Measurements from ENCODE around the gene TAF1C.
"Not testable (repeated sequence)": the region's sequence is repeated elsewhere in the genome, so short reads cannot be mapped to it uniquely, and the experiment has no call there.

TAF1C gene

DNA sequence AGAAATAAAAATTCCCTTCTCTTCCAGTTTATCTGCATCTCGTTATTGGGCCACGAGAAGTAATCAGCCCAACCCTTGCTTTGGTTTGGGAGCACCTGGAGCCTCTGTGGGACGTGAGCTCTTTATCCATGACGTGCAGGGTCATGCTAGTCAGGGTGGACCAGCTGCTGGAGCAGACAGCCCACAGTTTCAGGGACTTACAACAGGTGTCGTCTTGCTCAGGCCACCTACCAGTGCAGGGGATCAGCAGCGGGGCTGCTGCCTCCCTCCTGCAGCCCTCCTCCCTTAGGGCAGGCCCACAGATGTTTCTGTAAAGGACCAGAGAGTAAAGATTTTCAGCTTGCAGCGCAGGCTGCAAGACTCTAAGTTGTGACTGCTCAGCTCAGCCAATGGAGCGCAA lies 21.0 kb upstream of the TAF1C start:
- DNase-seq = no peak

DNA sequence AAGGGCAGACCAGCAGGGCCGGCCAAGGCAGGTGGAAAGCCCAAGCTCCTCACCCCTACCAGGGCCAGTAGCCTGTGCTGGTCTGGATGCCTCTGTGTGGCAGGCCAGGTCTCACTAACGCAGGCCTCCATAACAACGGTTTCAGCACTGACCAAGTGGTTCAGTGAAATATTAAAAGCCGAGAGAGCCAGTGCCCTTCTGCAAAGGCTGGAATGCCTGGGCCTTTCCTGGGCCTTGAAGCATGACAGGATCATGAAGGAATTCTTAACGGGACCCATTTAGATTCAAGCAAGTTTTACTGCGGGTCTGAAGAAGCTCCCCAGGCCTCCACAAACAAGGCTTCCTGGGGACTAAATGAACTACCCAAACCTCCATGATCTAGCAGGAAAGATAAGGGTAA lies 20.4 kb upstream of the TAF1C start:
- DNase-seq = no peak

- DNase-seq = no peak
These were observed 19.3 kb upstream of the TAF1C start for GRCh38 chr16:84205976-84206691.

DNA sequence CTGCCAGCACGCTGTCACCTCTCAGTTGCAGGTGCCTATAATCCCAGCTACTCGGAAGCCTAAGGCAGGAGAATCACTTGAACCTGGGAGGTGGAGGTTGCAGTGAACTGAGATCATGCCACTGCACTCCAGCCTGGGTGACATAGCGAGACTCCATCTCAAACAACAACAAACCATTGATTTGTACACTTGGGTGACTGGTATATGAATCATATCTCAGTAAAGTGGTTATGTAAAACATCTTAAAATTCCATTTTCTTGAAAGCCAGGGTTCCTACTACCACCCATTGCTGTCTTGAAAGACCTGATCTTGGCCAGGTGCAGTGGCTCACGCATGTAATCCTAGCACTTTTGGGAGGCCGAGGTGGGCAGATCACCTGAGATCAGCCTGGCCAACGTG lies 18.3 kb upstream of the TAF1C start:
- DNase-seq = not testable (repeated sequence)

- not testable (repeated sequence) for DNase-seq
These were observed 17.7 kb upstream of the TAF1C start for GRCh38 chr16:84204551-84204950.

DNA sequence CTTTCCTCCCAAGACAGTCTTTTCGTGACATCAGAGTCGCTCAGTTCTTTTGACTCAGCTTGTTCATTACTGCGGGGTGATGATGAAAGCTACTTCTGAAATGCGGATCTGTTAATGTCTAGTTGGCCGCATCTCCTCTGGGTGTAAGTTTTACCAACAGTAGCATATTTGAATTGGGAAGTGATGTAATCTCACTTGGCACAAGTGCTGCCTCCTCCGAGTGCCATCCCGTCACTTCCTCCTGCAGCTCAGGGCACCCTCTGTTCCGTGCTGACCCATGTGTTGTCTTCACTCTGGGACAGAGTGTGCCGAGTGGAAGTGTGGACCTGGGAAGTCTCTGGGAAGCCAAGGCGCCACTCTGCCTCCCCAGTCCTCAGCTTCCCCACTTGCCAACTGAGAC lies 13.0 kb upstream of the TAF1C start:
- no peak for DNase-seq

GRCh38 chr16:84199097-84199496 lies 12.2 kb upstream of the TAF1C start:
- no peak for DNase-seq

DNA sequence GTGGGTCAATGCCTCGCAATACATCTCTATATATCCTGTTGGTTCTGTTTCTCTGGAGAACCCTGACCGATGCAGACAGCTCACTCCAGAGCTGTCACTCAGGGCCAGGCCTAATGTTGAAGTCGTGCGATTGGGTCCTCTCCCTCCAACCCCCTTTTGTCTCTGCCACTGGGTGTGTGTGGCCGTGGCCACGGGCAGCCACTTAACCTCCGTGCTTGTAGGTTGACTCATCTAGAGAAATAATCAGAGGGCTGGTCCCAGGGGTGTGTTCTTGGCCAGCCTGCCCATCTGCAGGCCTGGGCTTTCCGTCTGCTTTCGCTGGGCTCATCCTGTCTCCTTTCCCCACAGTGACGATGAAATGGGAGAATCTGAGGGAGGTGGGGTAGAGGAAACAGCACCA lies 11.5 kb upstream of the TAF1C start:
- no peak for DNase-seq

- no peak for DNase-seq
These were observed 10.7 kb upstream of the TAF1C start for GRCh38 chr16:84197466-84198128.

- no peak for DNase-seq
These were observed 10.0 kb upstream of the TAF1C start for GRCh38 chr16:84196727-84197394.

GRCh38 chr16:84196101-84196500 lies 9.2 kb upstream of the TAF1C start:
- DNase-seq = no peak

DNA sequence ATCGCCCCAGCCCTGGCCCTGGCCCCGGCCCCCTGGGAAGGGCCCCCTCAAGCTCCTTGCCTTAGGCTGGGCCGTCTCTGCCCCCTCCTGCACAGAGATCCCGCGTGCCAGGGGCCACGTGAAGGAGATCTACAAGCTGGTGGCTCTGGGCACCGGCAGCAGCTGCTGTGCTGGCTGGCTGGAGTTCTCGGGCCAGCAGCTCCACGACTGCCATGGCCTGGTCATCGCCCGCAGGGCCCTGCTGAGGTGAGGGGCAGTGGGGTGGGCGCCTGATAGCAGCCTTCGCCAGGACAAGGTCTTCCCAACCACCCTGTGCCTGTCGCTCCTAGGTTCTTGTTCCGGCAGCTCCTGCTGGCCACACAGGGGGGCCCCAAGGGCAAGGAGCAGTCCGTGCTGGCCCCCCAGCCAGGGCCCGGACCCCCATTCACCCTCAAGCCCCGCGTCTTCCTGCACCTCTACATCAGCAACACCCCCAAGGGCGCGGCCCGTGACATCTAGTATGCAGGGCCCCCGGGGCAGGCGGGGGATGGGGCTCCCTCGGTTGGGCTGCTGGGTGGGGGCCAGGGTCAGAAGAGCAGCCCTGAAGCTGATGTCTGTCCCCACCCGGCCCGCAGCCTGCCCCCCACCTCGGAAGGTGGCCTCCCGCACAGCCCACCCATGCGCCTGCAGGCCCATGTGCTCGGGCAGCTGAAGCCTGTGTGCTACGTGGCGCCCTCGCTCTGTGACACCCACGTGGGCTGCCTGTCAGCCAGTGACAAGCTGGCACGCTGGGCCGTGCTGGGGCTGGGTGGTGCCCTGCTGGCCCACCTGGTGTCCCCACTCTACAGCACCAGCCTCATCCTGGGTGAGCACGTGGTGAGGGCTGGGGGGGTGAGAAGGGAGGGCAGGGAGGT lies 8.6 kb upstream of the TAF1C start:
- no peak for DNase-seq

DNA sequence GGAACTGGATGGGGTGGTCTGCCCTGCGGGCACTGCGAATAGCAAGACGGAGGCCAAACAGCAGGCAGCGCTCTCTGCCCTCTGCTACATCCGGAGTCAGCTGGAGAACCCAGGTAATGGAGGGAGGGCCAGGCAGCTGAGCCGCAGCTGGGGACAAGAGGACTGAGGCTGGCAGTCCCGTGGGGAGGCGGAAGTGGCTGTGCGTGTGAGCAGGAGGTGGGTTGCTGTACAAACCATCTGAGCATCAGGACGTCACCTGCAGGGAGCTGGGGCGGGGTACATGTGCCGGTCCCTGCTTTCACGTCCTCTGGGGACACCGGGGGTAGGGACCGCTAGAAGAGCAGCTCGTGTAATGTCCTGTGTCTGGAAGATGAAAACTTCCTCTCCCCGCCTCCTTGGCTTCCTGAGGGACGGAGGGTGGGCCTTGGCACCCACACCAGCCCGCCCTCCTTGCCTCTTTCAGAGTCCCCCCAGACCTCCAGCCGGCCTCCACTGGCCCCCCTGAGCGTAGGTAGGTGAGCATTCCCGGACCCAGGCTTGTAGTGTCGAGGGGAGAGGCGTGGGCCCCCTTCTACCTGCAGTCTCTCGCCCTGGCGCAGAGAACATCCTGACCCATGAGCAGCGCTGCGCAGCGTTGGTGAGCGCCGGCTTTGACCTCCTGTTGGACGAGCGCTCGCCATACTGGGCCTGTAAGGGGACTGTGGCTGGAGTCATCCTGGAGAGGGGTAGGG lies 7.8 kb upstream of the TAF1C start:
- peak; percentile 31 for DNase-seq

- no peak for DNase-seq
These were observed 7.2 kb upstream of the TAF1C start for GRCh38 chr16:84194018-84194417.

DNA sequence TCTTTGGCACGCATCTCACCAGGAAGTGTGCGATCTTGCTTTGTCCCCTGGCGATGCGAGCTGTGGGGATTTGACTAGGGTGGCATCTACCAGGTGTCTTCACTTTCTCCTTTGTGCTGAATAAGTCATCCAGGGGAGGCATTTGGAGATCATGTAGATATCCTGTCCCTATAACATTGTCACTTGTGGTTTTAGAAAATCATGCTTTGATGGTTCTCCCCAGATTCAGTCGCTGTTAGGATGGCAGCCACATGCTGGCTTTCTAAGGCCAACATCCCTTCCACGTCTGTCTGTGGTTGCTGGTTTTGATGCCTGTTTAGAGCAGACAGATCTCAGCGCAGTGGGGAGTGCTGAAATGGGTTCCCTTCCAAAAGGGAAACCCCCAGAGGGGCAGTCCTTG lies 6.6 kb upstream of the TAF1C start:
- DNase-seq = no peak

- DNase-seq = no peak
These were observed 4.6 kb upstream of the TAF1C start for GRCh38 chr16:84191466-84191865.

- no peak for DNase-seq
These were observed 4.0 kb upstream of the TAF1C start, which contains the start of gene ADAD2 for GRCh38 chr16:84190731-84191388. ADAD2 (plus strand) TSS chr16:84191157; CDS start chr16:84191231, 74 bp downstream.

DNA sequence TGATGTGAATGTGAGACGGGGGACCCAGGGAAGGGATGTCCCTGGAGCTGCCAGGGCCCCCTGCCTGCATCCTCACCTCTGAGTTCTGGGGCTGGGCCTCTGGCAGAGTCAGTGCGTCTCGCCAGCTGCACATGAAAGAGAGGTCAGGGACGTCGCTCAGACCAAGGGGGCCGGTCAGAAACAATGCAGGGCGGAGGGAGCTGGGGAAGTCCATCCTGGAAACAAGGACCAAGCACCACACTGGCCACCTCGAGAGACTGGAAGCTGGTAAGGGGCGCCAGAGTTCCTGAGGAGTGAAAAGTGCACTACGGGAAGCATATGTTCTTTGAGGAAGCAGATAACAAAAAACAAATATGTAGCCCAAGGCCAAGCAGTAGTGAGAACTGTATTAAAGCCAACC lies 2.1 kb downstream of the TAF1C start:
- no peak for DNase-seq

DNA sequence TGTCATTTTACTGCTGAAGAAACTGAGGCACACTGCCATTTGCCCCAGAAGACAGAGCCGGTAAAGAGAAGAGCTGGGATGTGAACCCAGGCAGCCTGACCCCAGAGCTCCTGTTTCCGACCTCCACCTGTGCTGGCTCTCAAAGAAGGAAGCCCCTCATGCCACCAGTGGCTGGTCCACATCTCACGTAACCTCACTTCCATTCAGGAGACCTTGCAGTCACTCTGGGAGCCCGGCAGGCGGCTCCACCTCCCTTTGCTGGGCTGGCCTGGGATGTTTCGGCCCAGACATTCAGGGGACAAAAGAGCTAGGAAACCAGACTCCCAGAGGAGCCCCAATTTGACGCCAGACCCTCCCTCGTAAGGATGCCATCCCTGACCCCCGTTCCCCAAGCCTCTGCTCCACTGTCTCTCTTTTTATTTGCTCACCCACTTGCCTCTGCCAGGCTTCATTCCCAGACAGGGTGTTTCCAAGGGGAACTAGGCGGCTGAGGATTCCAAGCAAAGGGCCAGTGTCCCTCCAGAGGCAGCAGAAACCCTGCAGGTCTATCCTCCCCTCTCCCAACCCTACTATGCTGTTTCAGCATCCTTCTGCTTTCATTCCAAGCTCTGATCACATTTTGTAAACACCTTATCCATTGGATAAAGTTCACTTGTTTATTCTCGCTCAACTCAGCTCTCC lies 2.8 kb downstream of the TAF1C start:
- DNase-seq = no peak

DNA sequence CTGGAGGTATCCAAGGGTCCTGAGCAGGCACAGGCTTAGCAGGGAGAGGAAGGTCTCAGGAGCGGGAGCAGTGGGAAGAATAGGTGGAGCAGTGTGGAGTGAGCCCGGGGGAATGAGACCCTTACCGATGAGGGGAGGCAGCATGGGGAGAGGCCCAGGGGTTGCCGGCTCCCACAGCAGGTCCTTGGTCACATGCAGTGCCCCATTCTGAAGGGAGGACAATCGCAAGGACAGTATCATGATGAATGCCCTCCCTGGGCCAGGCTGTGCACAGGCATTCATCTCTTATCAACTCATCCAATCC lies 3.3 kb downstream of the TAF1C start:
- DNase-seq = no peak

Measured in central memory CD4-positive, alpha-beta T cell (primary cell).